A549 (cell line): ENCODE results near the gene LASP1. TPM values are rescaled to one million over a fixed set of nuclear protein-coding genes. Genes with fewer than 3 reads are reported as not detected.

Experiments used
- ATAC-seq, 2 experiments: fragments of 200-7000 bp in 1 of 2; fragments of >200 bp in 1 of 2; cut with Nextera tagmentation in 1 of 2; cut with Tn5 transposase in 1 of 2; 3 replicates each; pipeline versions ENCODE4 v1.8.0 to v1.9.1; 2018 to 2020; ENCODE audit warnings: mild to moderate bottlenecking in 1 of 2, moderate library complexity in 1 of 2
- CTCF ChIA-PET: fragments of 300-600 bp; sonication (Branson Sonifier 250); formaldehyde crosslinking; extraction: SDS; loops from one replicate; lab custom pipeline; 2021; ENCODE audit warnings: antibody characterized with exemption, inconsistent platforms; lab: Yijun Ruan, JAX
- POLR2A ChIA-PET: fragments of 350-600 bp; formaldehyde crosslinking; extraction: SDS; loops from one replicate; lab custom pipeline; 2021; ENCODE audit warnings: antibody characterized with exemption, inconsistent platforms; lab: Yijun Ruan, JAX
- DNase-seq, 2 experiments: peaks; one replicate each; pipeline versions ENCODE4 v3.0.0 to v3.0.0-alpha.2; 2011 to 2016; ENCODE audit warnings: low read depth in 1 of 2, low spot score in 1 of 2
- FAIRE-seq: peaks from 2 replicates; lab custom pipeline; 2011; peaks lifted over from hg19 to GRCh38; lab: Jason Lieb, UNC
- H3K27ac ChIP-seq, 2 experiments: fragments of >200 bp; sonication (Bioruptor Twin); formaldehyde crosslinking; 3 replicates each; pipeline ENCODE4 v1.5.1; 2016 to 2017
- H3K4me1 ChIP-seq: fragments of >200 bp; sonication (Bioruptor Twin); formaldehyde crosslinking; 3 replicates; pipeline ENCODE4 v1.6.1; 2016
- H3K4me2 ChIP-seq: fragments of >200 bp; sonication (Bioruptor Twin); formaldehyde crosslinking; 3 replicates; pipeline ENCODE4 v1.6.1; 2016
- H3K4me3 ChIP-seq: fragments of >200 bp; sonication (Bioruptor Twin); formaldehyde crosslinking; 3 replicates; pipeline ENCODE4 v1.5.1; 2016
- H3K9me3 ChIP-seq: fragments of >200 bp; sonication (Bioruptor Twin); formaldehyde crosslinking; 3 replicates; pipeline ENCODE4 v1.6.1; 2016
- BCL3 ChIP-seq: fragments of >200 bp; sonication (Bioruptor Twin); formaldehyde crosslinking; IDR thresholded peaks from 3 replicates; pipeline ENCODE4 v1.6.1; 2016
- CBX8 ChIP-seq: fragments of 200-600 bp; sonication (generic); IDR thresholded peaks from 2 replicates; pipeline ENCODE4 v1.6.1; 2016
- CHD2 ChIP-seq: fragments of 150-350 bp; IDR thresholded peaks from 2 replicates; pipeline ENCODE4 v1.6.1; 2014; ENCODE audit warnings: low read length; ENCODE audit not compliant: partially characterized antibody
- ESRRA ChIP-seq: fragments of 150-350 bp; IDR thresholded peaks from 2 replicates; pipeline ENCODE4 v1.6.1; 2014; ENCODE audit warnings: mild to moderate bottlenecking, low read length, borderline replicate concordance
- JUN ChIP-seq, 2 experiments: fragments of >200 bp; sonication (Bioruptor Twin); formaldehyde crosslinking; IDR thresholded peaks; 2 replicates in 1 of 2; 3 replicates in 1 of 2; pipeline ENCODE4 v1.6.1; 2016 to 2017
- KDM5A ChIP-seq: fragments of 200-600 bp; sonication (generic); IDR thresholded peaks from 2 replicates; pipeline ENCODE4 v1.6.1; 2016; ENCODE audit warnings: antibody characterized with exemption, mild to moderate bottlenecking
- MAX ChIP-seq: IDR thresholded peaks from 2 replicates; pipeline ENCODE4 v1.6.1; 2012
- MYC ChIP-seq: IDR thresholded peaks from 2 replicates; pipeline ENCODE4 v1.6.1; 2012; ENCODE audit warnings: mild to moderate bottlenecking, inconsistent platforms, low read length, improper control_type of control experiment, borderline replicate concordance
- NR3C1 ChIP-seq: fragments of >200 bp; sonication (Bioruptor Twin); formaldehyde crosslinking; IDR thresholded peaks from 3 replicates; pipeline ENCODE4 v1.6.1; 2017
- POLR2AphosphoS2 ChIP-seq: conservative IDR thresholded peaks from 2 replicates; pipeline ENCODE4 v1.6.1; 2012; ENCODE audit warnings: low read length, improper control_type of control experiment, inconsistent platforms
- RAD21 ChIP-seq, 2 experiments: fragments of >200 bp in 1 of 2; sonication (Bioruptor Twin) in 1 of 2; formaldehyde crosslinking in 1 of 2; IDR thresholded peaks in 1 of 2; conservative IDR thresholded peaks in 1 of 2; 2 replicates in 1 of 2; 3 replicates in 1 of 2; pipeline ENCODE4 v1.6.1; 2012 to 2018; ENCODE audit warnings: inconsistent platforms in 1 of 2
- SREBF2 ChIP-seq: fragments of 450-650 bp; IDR thresholded peaks from 2 replicates; pipeline ENCODE4 v1.6.1; 2014; ENCODE audit warnings: mild to moderate bottlenecking, moderate library complexity
- TFCP2L1 ChIP-seq: fragments of 250-450 bp; sonication (Bioruptor Pico); IDR thresholded peaks from 2 replicates; pipeline ENCODE4 v1.5.0; 2021; ENCODE audit warnings: mild to moderate bottlenecking
- TP53 ChIP-seq: fragments of 250-450 bp; sonication (Bioruptor Pico); IDR thresholded peaks from 2 replicates; pipeline ENCODE4 v1.5.0; 2021; ENCODE audit warnings: mild to moderate bottlenecking, moderate library complexity
- USF2 ChIP-seq: fragments of 450-650 bp; IDR thresholded peaks from 2 replicates; pipeline ENCODE4 v1.6.1; 2014; ENCODE audit warnings: antibody characterized with exemption
- ZC3H11A ChIP-seq: fragments of 450-650 bp; IDR thresholded peaks from 2 replicates; pipeline ENCODE4 v1.6.1; 2014; ENCODE audit warnings: antibody characterized with exemption, mild to moderate bottlenecking
- WGBS: methylation state at CpG from one replicate; pipeline ENCODE4 v1.1.6; 2017; ENCODE audit errors: missing lambda C conversion rate; 5-methylcytosine and 5-hydroxymethylcytosine counted together
- polyA plus RNA-seq, 4 experiments: library from polyadenylated mRNA; depleted of rRNA in 3 of 4; stranded (reverse); fragments of >200 nt; fragmentation: RNase III in 1 of 4; extraction: RNeasy Plus Mini Kit Qiagen cat#74134 plus additional on column Dnase treatment in 1 of 4; gene quantifications; 2 replicates in 3 of 4; 3 replicates in 1 of 4; pipeline ENCODE4 v1.2.3, GENCODE V29; 2011 to 2017
- TF ChIP-seq, protein P1 (sequence below): fragments of >200 bp; sonication (Bioruptor Twin); formaldehyde crosslinking; IDR thresholded peaks from 2 replicates; pipeline ENCODE4 v1.6.1; 2016

Gene LASP1
- polyA plus RNA-seq, 2 of the 4 experiments (the other 2 are of a cell fraction) = 145 to 281 TPM

DNA sequence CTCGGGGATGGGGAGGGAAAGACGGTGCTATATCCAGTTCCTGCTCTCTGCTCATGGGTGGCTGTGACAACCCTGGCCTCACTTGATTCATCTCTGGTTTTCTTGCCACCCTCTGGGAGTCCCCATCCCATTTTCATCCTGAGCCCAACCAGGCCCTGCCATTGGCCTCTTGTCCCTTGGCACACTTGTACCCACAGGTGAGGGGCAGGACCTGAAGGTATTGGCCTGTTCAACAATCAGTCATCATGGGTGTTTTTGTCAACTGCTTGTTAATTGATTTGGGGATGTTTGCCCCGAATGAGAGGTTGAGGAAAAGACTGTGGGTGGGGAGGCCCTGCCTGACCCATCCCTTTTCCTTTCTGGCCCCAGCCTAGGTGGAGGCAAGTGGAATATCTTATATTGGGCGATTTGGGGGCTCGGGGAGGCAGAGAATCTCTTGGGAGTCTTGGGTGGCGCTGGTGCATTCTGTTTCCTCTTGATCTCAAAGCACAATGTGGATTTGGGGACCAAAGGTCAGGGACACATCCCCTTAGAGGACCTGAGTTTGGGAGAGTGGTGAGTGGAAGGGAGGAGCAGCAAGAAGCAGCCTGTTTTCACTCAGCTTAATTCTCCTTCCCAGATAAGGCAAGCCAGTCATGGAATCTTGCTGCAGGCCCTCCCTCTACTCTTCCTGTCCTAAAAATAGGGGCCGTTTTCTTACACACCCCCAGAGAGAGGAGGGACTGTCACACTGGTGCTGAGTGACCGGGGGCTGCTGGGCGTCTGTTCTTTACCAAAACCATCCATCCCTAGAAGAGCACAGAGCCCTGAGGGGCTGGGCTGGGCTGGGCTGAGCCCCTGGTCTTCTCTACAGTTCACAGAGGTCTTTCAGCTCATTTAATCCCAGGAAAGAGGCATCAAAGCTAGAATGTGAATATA is 50.8 kb downstream of the LASP1 start:
- Histone ChIP-seq H3K4me2 (no peak overlapping the region), H3K9me3 (no peaks in the 10 kb centered on the region), H3K4me1 (peaks cover 11% of the 10 kb centered on the region; the same call in 1 of the 3 replicates), H3K4me3 (no peak overlapping the region), H3K27ac (no peak overlapping the region)
- TF ChIP-seq SREBF2 = no peak
- TF ChIP-seq TP53 = no peak
- no peak for TF ChIP-seq MYC
- TF ChIP-seq ESRRA = no peak
- 0 out of 2 replicates have a peak, but pooled peaks have one; percentile 58 for TF ChIP-seq POLR2AphosphoS2
- TF ChIP-seq MAX = no peak
- TF ChIP-seq CHD2 = no peak
- CTCF ChIA-PET = interaction anchor here (0.6 to 6.3 kb wide), 3 partner anchors 12 to 49 kb away, joined by 3 to 50 read pairs (median 25); partner anchors contain the start of gene LASP1
- 81% methylated on average over 8 of the region's 9 CpGs for WGBS
- FAIRE-seq = no peak
- no peak for DNase-seq
- POLR2A ChIA-PET = no interaction called here
- no peak for ATAC-seq

DNA sequence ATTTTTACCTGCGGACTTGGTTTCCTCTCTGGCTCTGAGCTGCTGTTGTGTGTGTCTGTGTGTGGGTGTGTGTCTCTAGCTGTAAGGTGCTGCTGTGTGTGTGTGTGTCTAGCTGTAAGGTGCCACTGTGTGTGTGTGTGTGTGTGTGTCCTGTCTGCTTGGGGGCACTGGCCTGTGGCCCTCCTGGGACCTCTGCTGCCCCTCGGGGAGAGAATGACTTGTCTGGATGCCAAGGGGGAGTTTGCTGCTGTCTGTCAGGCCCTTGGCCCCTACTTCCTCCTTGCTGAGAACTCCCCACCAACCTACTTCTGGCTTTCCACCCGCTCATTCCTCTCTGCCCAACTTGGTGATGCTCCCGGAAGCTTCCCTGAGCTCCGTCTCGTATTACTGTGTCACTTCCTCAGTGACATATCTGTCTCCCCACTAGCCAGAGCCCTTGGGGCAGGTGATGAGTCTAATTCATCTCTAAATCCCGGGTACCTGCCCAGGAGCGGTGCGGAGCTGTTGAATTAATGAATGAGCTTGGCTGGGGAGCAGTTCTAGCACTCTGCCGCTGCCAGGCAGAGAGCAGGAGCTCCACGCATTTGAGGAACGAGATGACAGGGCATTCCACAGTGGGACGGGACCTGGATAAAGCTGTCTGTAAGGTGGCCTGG is 52.0 kb downstream of the LASP1 start:
- peak; percentile 2 to 11; a peak in 1 of 6 replicates for ATAC-seq
- no peak for FAIRE-seq
- DNase-seq = no peak
- POLR2A ChIA-PET = interaction anchor here (1.1 kb wide), 1 partner anchor 51 kb away, joined by 3 read pairs; no protein-coding TSS in a partner anchor
- peak overlapping the region in 1 of 2 experiments; percentile 45; a peak in 1 of 6 replicates for H3K27ac ChIP-seq
- no peak overlapping the region for H3K4me2 ChIP-seq
- no peak overlapping the region for H3K4me3 ChIP-seq
- peaks cover 11% of the 10 kb centered on the region; the same call in 1 of the 3 replicates for H3K4me1 ChIP-seq
- TF ChIP-seq, protein P1, sequence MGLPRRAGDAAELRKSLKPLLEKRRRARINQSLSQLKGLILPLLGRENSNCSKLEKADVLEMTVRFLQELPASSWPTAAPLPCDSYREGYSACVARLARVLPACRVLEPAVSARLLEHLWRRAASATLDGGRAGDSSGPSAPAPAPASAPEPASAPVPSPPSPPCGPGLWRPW = no peak
- 0 out of 2 replicates have a peak, but pooled peaks have one; percentile 10 for TF ChIP-seq TFCP2L1 (CRISPR knock-in tag)
- no peaks in the 10 kb centered on the region for H3K9me3 ChIP-seq
- WGBS = 87% methylated on average over 13 of the region's 13 CpGs
- CTCF ChIA-PET = interaction anchor here (1.3 to 6.3 kb wide), 6 partner anchors 8 to 253 kb away, joined by 3 to 50 read pairs (median 8); partner anchors contain the start of gene LASP1

DNA sequence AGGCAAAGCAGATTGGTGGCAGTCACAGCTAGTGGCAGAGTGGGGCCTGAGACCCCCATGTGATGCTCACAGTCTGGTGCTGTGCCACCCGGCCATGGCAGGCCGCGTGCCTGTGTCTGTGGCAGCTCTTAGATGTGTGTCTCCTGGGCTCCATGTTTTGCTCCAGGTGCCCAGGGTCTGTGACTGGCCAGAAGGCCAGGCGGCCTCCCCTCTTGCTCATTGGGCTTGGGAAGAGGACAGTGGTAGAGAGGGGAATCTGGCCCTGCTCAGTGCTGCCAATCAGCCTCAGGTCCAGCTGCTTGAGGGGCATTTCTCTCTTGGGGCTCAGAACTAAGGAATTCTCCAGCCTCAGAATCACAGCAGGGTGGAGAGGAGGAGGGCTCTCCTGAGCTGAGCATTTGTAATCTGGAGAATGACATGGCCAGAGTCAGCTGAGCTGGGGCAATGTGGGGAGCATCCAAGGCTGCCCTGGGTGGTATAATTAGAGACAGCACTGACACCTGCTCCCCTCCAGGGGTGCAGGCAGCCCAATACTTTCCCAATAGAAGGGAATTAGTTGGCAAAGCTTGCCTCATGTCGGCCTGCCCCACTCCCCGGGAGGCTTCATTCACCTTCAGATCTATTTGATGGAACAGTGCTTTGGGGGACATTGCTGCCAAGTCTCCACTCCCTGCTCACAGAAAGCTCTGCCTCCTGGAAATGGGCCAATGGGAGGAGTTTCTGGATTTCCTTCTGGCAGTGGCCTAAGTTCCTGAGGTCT is 52.9 kb downstream of the LASP1 start:
- 79% methylated on average over 6 of the region's 6 CpGs for WGBS
- H3K9me3 ChIP-seq = no peaks in the 10 kb centered on the region
- ATAC-seq (peak; percentile 59 to 63), FAIRE-seq (no peak), DNase-seq (no peak)
- H3K27ac ChIP-seq = peak overlapping the region in 1 of 2 experiments; percentile 45; a peak in 3 of 6 replicates
- H3K4me3 ChIP-seq = no peak overlapping the region
- POLR2A ChIA-PET = interaction anchor here (0.6 to 1.1 kb wide), 2 partner anchors 52 to 231 kb away, joined by 3 read pairs; no protein-coding TSS in a partner anchor
- peaks cover 11% of the 10 kb centered on the region; the same call in 1 of the 3 replicates for H3K4me1 ChIP-seq
- no peak overlapping the region for H3K4me2 ChIP-seq
- CTCF ChIA-PET = interaction anchor here (0.8 to 6.3 kb wide), 13 partner anchors 9 to 252 kb away, joined by 3 to 50 read pairs (median 4); partner anchors contain the start of gene LASP1
- TF ChIP-seq JUN (IDR thresholded peaks at IDR 0.05) (peak in 1 of 2 experiments; percentile 21; a peak in 1 of 5 replicates), RAD21 (conservative IDR thresholded peaks at IDR 0.05 in 1 of 2, IDR thresholded peaks at IDR 0.05 in 1 of 2) (no peak)

DNA sequence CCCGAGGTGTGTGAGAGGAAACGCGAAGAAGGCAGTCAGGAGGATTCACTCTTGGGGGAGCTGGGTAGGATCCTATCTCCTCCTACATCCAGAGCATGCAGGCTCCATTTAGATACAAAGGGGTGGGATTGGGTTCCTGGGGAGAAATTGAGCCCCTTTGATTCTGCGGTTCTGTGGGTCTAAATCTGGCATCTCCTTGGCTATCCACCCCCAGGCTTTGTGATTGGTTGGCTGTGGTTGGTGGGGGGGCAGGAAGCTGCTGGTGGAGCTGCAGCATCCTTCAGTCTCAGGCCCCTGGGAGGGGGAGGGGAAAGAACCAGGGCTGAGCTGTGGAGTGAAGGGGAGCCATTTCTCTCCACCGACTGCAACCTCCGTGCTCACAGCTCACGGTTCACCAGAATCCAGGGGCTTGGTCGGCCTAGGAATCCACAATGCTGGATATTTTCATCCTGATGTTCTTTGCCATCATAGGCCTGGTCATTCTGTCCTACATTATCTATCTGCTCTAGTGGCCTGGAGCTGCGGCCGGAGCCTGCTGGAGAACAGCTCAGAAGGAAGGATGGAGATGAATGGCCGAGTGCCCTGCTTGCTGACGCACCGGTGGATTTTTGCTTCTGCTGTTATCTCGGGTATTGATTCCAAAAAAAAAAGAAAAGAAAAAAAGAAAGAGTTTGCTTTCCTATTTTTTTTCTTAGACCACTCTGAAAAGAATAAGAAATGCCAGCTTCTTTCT is 55.6 kb downstream of the LASP1 start, which contains the start of gene LASP1NB:
TSS of gene LASP1NB (plus strand) at position 352 of the 733 bp plus-strand sequence.
- Histone ChIP-seq H3K9me3 (no peaks in the 10 kb centered on the region), H3K27ac (no peak within 1 kb of the TSS)
- ATAC-seq = peak in 1 of 2 experiments; percentile 16; a peak in 3 of 6 replicates
- TF ChIP-seq KDM5A (no peak), NR3C1 (no peak), BCL3 (no peak), CBX8 (no peak), USF2 (no peak), ZC3H11A (no peak)
- TF ChIP-seq, all 56 proteins: peak for 0
- POLR2A ChIA-PET = no interaction called here
- Histone ChIP-seq H3K4me3 (no peak within 1 kb of the TSS), H3K4me1 (peaks cover 11% of the 10 kb centered on the region; the same call in 1 of the 3 replicates), H3K4me2 (no peak within 1 kb of the TSS)
- no peak for FAIRE-seq
- WGBS = 92% methylated on average over 14 of the region's 14 CpGs
- no peak for DNase-seq
- CTCF ChIA-PET = interaction anchor here (0.6 to 3.6 kb wide), 9 partner anchors 8 to 319 kb away, joined by 3 to 13 read pairs (median 4); no protein-coding TSS in a partner anchor
